Measurements from ENCODE around the gene LRP8. TPM values are rescaled to one million over a fixed set of nuclear protein-coding genes. Genes with fewer than 3 reads are reported as not detected.

LRP8 gene
- total and polyA plus RNA-seq, 2 donors (not counting 3 experiments of a cell fraction or from before 2014, with no cell fraction given) = 40.9 to 62.2 TPM

DNA sequence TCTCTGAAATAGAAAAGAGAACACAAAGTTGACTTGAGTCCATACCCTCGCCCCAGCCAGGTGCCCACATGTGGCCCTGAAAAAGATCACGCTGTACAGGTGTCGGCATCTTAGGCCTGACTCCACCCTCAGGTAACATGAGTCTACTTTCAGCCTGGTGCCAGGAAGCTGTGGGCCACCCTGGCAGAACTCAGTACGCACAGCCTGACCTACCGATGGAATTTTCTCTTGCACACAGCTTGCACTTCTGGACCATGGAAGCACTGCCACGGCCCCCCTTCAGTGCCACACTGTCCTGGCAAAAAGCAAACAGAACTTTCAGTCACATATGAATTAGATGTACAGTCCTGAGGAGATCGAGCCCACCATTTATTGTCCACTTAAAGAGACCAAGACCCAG, 109.7 kb downstream of the LRP8 start:
- no peak for DNase-seq (ENCODE audit: low read depth, low spot score)
- Histone ChIP-seq H3K9me3 (replicated peaks; ENCODE audit: control insufficient read depth, insufficient read depth, low read length) (no peaks in the 10 kb centered on the region), H3K4me3 (replicated peaks in 1 of 3; ENCODE audit: insufficient read depth in 1 of 3, low read depth in 1 of 3, low read length in 3 of 3) (no peak overlapping the region), H3K79me2 (ENCODE audit: control insufficient read depth, insufficient read depth, low read length) (peaks cover 11% of the 10 kb centered on the region), H3K4me1 (ENCODE audit: control insufficient read depth, extremely low read depth, insufficient read depth, low read length) (peaks cover 19% of the 10 kb centered on the region), H3K4me2 (ENCODE audit: insufficient read depth, low read length) (no peak overlapping the region), H4K20me1 (replicated peaks; ENCODE audit: control insufficient read depth, extremely low read depth, insufficient read depth, low read length) (no peaks in the 10 kb centered on the region), H2AFZ (ENCODE audit: low read depth, low read length) (no peak overlapping the region), H3K36me3 (ENCODE audit: control insufficient read depth in 2 of 2, extremely low read depth in 1 of 2, insufficient read depth in 2 of 2, low read length in 2 of 2) (peaks cover 6 to 10% of the 10 kb centered on the region in 2 experiments), H3K27me3 (ENCODE audit: control insufficient read depth in 2 of 2, insufficient read depth in 2 of 2, low read length in 2 of 2) (no peaks in the 10 kb centered on the region), H3K9ac (replicated peaks; ENCODE audit: extremely low read depth, insufficient read depth, low read length) (no peak overlapping the region), H3K27ac (ENCODE audit: insufficient read depth, low read depth, low read length) (no peak overlapping the region), H3K9me1 (replicated peaks; ENCODE audit: control insufficient read depth, extremely low read depth, insufficient read depth, low read length) (no peaks in the 10 kb centered on the region)
- dilution Hi-C loops (cut with MboI; ENCODE audit: extremely low pct_ligation_motif_present, low sequenced_read_pairs) (no loop called here), intact Hi-C loops (cut with micrococcal nuclease) (no loop called here)
- FAIRE-seq = no peak
- CTCF ChIA-PET = no interaction called here
- BruUV-seq (replicated peaks) = no TSS peak
- TF ChIP-seq EZH2 (IDR thresholded peaks at IDR 0.05; ENCODE audit: borderline replicate concordance, low read depth, low read length, severe bottlenecking) (no peak), GATA2 (IDR thresholded peaks at IDR 0.05; ENCODE audit: insufficient read depth, insufficient read length, low read depth, low read length) (no peak), JUN (IDR thresholded peaks at IDR 0.05; ENCODE audit: borderline replicate concordance, insufficient read depth, insufficient read length, low read depth) (no peak), CTCF (IDR thresholded peaks at IDR 0.05; ENCODE audit: extremely low read depth in 1 of 2, insufficient read depth in 1 of 2, low read depth in 1 of 2, low read length in 2 of 2) (no peak), MAX (IDR thresholded peaks at IDR 0.05; ENCODE audit: insufficient read depth, insufficient read length) (no peak), POLR2AphosphoS5 (IDR thresholded peaks at IDR 0.05; ENCODE audit: insufficient read depth, low read depth, low read length) (no peak), MYC (IDR thresholded peaks at IDR 0.05; ENCODE audit: low read depth, low read length) (no peak), FOS (IDR thresholded peaks at IDR 0.05; ENCODE audit: borderline replicate concordance, insufficient read depth, low read length) (no peak)
- POLR2A ChIA-PET = no interaction called here
